Measurements from ENCODE around the gene AMER3. TPM values are rescaled to one million over a fixed set of nuclear protein-coding genes. Genes with fewer than 3 reads are reported as not detected.

Gene AMER3
- polyA plus RNA-seq, 2 donors, result not detected

GRCh38 chr2:130769343-130769907, 14.1 kb downstream of the AMER3 start:
- Histone ChIP-seq H3K27ac (ENCODE audit: low read depth in 2 of 2, low read length in 1 of 2) (no peak overlapping the region), H3K36me3 (ENCODE audit: control insufficient read depth in 2 of 2, insufficient read depth in 2 of 2, low read length in 1 of 2) (no peaks in the 10 kb centered on the region), H3K9me3 (ENCODE audit: control insufficient read depth in 2 of 2, insufficient read depth in 1 of 2, low read depth in 1 of 2, low read length in 1 of 2) (peaks cover 0 to 3% of the 10 kb centered on the region in 2 donors), H3K4me1 (ENCODE audit: control insufficient read depth in 2 of 2, insufficient read depth in 2 of 2, low read length in 1 of 2) (no peaks in the 10 kb centered on the region), H3K27me3 (ENCODE audit: control insufficient read depth in 1 of 2, insufficient read depth in 2 of 2, low read length in 2 of 2) (no peaks in the 10 kb centered on the region), H3K4me3 (ENCODE audit: low read depth in 1 of 2, low read length in 2 of 2) (no peak overlapping the region)
- WGBS, 2 donors, result 69 to 70% methylated on average over 7 of the region's 7 CpGs

- WGBS, 2 donors, result 46 to 51% methylated on average over 4 of the region's 4 CpGs
- H3K4me3 ChIP-seq (ENCODE audit: low read depth in 1 of 2, low read length in 2 of 2), result no peak overlapping the region
- H3K27ac ChIP-seq (ENCODE audit: low read depth in 2 of 2, low read length in 1 of 2), result no peak overlapping the region
- peaks cover 0 to 3% of the 10 kb centered on the region in 2 donors for H3K9me3 ChIP-seq (ENCODE audit: control insufficient read depth in 2 of 2, insufficient read depth in 1 of 2, low read depth in 1 of 2, low read length in 1 of 2)
- peaks cover 0 to 2% of the 10 kb centered on the region in 2 donors for H3K27me3 ChIP-seq (ENCODE audit: control insufficient read depth in 1 of 2, insufficient read depth in 2 of 2, low read length in 2 of 2)
- no peaks in the 10 kb centered on the region for H3K36me3 ChIP-seq (ENCODE audit: control insufficient read depth in 2 of 2, insufficient read depth in 2 of 2, low read length in 1 of 2)
- H3K4me1 ChIP-seq (ENCODE audit: control insufficient read depth in 2 of 2, insufficient read depth in 2 of 2, low read length in 1 of 2), result no peaks in the 10 kb centered on the region
These were observed 21.2 kb downstream of the AMER3 start for GRCh38 chr2:130776550-130776949.

GRCh38 chr2:130778781-130779180, 23.4 kb downstream of the AMER3 start:
- no peak overlapping the region for H3K4me3 ChIP-seq (ENCODE audit: low read depth in 1 of 2, low read length in 2 of 2)
- 84 to 93% methylated on average over 9 of the region's 9 CpGs for WGBS, 2 donors

GRCh38 chr2:130785466-130786055, 30.2 kb downstream of the AMER3 start:
- Histone ChIP-seq H3K4me3 (ENCODE audit: low read depth in 1 of 2, low read length in 2 of 2) (no peak overlapping the region), H3K9me3 (ENCODE audit: control insufficient read depth in 2 of 2, insufficient read depth in 1 of 2, low read depth in 1 of 2, low read length in 1 of 2) (no peaks in the 10 kb centered on the region)
- WGBS, 2 donors, result 68 to 79% methylated on average over 12 of the region's 12 CpGs

More at GRCh38 chr2:130778781-130779180, 23.4 kb downstream of the AMER3 start:
- Histone ChIP-seq H3K4me1 (ENCODE audit: control insufficient read depth in 2 of 2, insufficient read depth in 2 of 2, low read length in 1 of 2) (no peaks in the 10 kb centered on the region), H3K27me3 (ENCODE audit: control insufficient read depth in 1 of 2, insufficient read depth in 2 of 2, low read length in 2 of 2) (peaks cover 0 to 2% of the 10 kb centered on the region in 2 donors), H3K9me3 (ENCODE audit: control insufficient read depth in 2 of 2, insufficient read depth in 1 of 2, low read depth in 1 of 2, low read length in 1 of 2) (no peaks in the 10 kb centered on the region), H3K27ac (ENCODE audit: low read depth in 2 of 2, low read length in 1 of 2) (no peak overlapping the region), H3K36me3 (ENCODE audit: control insufficient read depth in 2 of 2, insufficient read depth in 2 of 2, low read length in 1 of 2) (no peaks in the 10 kb centered on the region)

GRCh38 chr2:130786076-130786475, 30.7 kb downstream of the AMER3 start:
- H3K4me3 ChIP-seq (ENCODE audit: low read depth in 1 of 2, low read length in 2 of 2), result no peak overlapping the region
- peaks cover 0 to 2% of the 10 kb centered on the region in 2 donors for H3K27me3 ChIP-seq (ENCODE audit: control insufficient read depth in 1 of 2, insufficient read depth in 2 of 2, low read length in 2 of 2)
- WGBS, 2 donors, result 85 to 92% methylated on average over 6 of the region's 6 CpGs

More at GRCh38 chr2:130785466-130786055, 30.2 kb downstream of the AMER3 start:
- H3K27ac ChIP-seq (ENCODE audit: low read depth in 2 of 2, low read length in 1 of 2), result no peak overlapping the region
- no peaks in the 10 kb centered on the region for H3K36me3 ChIP-seq (ENCODE audit: control insufficient read depth in 2 of 2, insufficient read depth in 2 of 2, low read length in 1 of 2)
- H3K4me1 ChIP-seq (ENCODE audit: control insufficient read depth in 2 of 2, insufficient read depth in 2 of 2, low read length in 1 of 2), result no peaks in the 10 kb centered on the region
- peaks cover 0 to 2% of the 10 kb centered on the region in 2 donors for H3K27me3 ChIP-seq (ENCODE audit: control insufficient read depth in 1 of 2, insufficient read depth in 2 of 2, low read length in 2 of 2)

GRCh38 chr2:130787841-130788240, 32.5 kb downstream of the AMER3 start:
- Histone ChIP-seq H3K9me3 (ENCODE audit: control insufficient read depth in 2 of 2, insufficient read depth in 1 of 2, low read depth in 1 of 2, low read length in 1 of 2) (no peaks in the 10 kb centered on the region), H3K27ac (ENCODE audit: low read depth in 2 of 2, low read length in 1 of 2) (no peak overlapping the region), H3K36me3 (ENCODE audit: control insufficient read depth in 2 of 2, insufficient read depth in 2 of 2, low read length in 1 of 2) (no peaks in the 10 kb centered on the region), H3K4me1 (ENCODE audit: control insufficient read depth in 2 of 2, insufficient read depth in 2 of 2, low read length in 1 of 2) (no peaks in the 10 kb centered on the region), H3K4me3 (ENCODE audit: low read depth in 1 of 2, low read length in 2 of 2) (no peak overlapping the region), H3K27me3 (ENCODE audit: control insufficient read depth in 1 of 2, insufficient read depth in 2 of 2, low read length in 2 of 2) (no peaks in the 10 kb centered on the region)
- 87 to 90% methylated on average over 17 of the region's 17 CpGs for WGBS, 2 donors

More at GRCh38 chr2:130786076-130786475, 30.7 kb downstream of the AMER3 start:
- no peaks in the 10 kb centered on the region for H3K9me3 ChIP-seq (ENCODE audit: control insufficient read depth in 2 of 2, insufficient read depth in 1 of 2, low read depth in 1 of 2, low read length in 1 of 2)
- no peak overlapping the region for H3K27ac ChIP-seq (ENCODE audit: low read depth in 2 of 2, low read length in 1 of 2)
- no peaks in the 10 kb centered on the region for H3K36me3 ChIP-seq (ENCODE audit: control insufficient read depth in 2 of 2, insufficient read depth in 2 of 2, low read length in 1 of 2)
- no peaks in the 10 kb centered on the region for H3K4me1 ChIP-seq (ENCODE audit: control insufficient read depth in 2 of 2, insufficient read depth in 2 of 2, low read length in 1 of 2)

- H3K4me3 ChIP-seq (ENCODE audit: low read depth in 1 of 2, low read length in 2 of 2), result no peak overlapping the region
- 68 to 75% methylated on average over 2 of the region's 2 CpGs for WGBS, 2 donors
These were observed 35.0 kb downstream of the AMER3 start for GRCh38 chr2:130790312-130790711.

GRCh38 chr2:130790804-130791616, 35.7 kb downstream of the AMER3 start:
- H3K27ac ChIP-seq (ENCODE audit: low read depth in 2 of 2, low read length in 1 of 2), result no peak overlapping the region
- WGBS, 2 donors, result 84 to 88% methylated on average over 9 of the region's 9 CpGs
- no peaks in the 10 kb centered on the region for H3K9me3 ChIP-seq (ENCODE audit: control insufficient read depth in 2 of 2, insufficient read depth in 1 of 2, low read depth in 1 of 2, low read length in 1 of 2)
- H3K27me3 ChIP-seq (ENCODE audit: control insufficient read depth in 1 of 2, insufficient read depth in 2 of 2, low read length in 2 of 2), result peaks cover 0 to 2% of the 10 kb centered on the region in 2 donors
- H3K4me3 ChIP-seq (ENCODE audit: low read depth in 1 of 2, low read length in 2 of 2), result no peak overlapping the region
- no peaks in the 10 kb centered on the region for H3K36me3 ChIP-seq (ENCODE audit: control insufficient read depth in 2 of 2, insufficient read depth in 2 of 2, low read length in 1 of 2)
- no peaks in the 10 kb centered on the region for H3K4me1 ChIP-seq (ENCODE audit: control insufficient read depth in 2 of 2, insufficient read depth in 2 of 2, low read length in 1 of 2)

More at GRCh38 chr2:130790312-130790711, 35.0 kb downstream of the AMER3 start:
- Histone ChIP-seq H3K4me1 (ENCODE audit: control insufficient read depth in 2 of 2, insufficient read depth in 2 of 2, low read length in 1 of 2) (no peaks in the 10 kb centered on the region), H3K9me3 (ENCODE audit: control insufficient read depth in 2 of 2, insufficient read depth in 1 of 2, low read depth in 1 of 2, low read length in 1 of 2) (no peaks in the 10 kb centered on the region), H3K27me3 (ENCODE audit: control insufficient read depth in 1 of 2, insufficient read depth in 2 of 2, low read length in 2 of 2) (peaks cover 0 to 2% of the 10 kb centered on the region in 2 donors), H3K36me3 (ENCODE audit: control insufficient read depth in 2 of 2, insufficient read depth in 2 of 2, low read length in 1 of 2) (no peaks in the 10 kb centered on the region), H3K27ac (ENCODE audit: low read depth in 2 of 2, low read length in 1 of 2) (no peak overlapping the region)

- Histone ChIP-seq H3K27ac (ENCODE audit: low read depth in 2 of 2, low read length in 1 of 2) (no peak overlapping the region), H3K9me3 (ENCODE audit: control insufficient read depth in 2 of 2, insufficient read depth in 1 of 2, low read depth in 1 of 2, low read length in 1 of 2) (no peaks in the 10 kb centered on the region), H3K36me3 (ENCODE audit: control insufficient read depth in 2 of 2, insufficient read depth in 2 of 2, low read length in 1 of 2) (no peaks in the 10 kb centered on the region), H3K27me3 (ENCODE audit: control insufficient read depth in 1 of 2, insufficient read depth in 2 of 2, low read length in 2 of 2) (peaks cover 0 to 2% of the 10 kb centered on the region in 2 donors), H3K4me1 (ENCODE audit: control insufficient read depth in 2 of 2, insufficient read depth in 2 of 2, low read length in 1 of 2) (no peaks in the 10 kb centered on the region), H3K4me3 (ENCODE audit: low read depth in 1 of 2, low read length in 2 of 2) (no peak overlapping the region)
- WGBS, 2 donors, result 46 to 49% methylated on average over 4 of the region's 4 CpGs
These were observed 36.2 kb downstream of the AMER3 start for GRCh38 chr2:130791617-130791939.

All from esophagus (tissue), 2 donors.